Left colon (tissue), 2 donors: ENCODE results near the gene MORC4. TPM values are rescaled to one million over a fixed set of nuclear protein-coding genes. Genes with fewer than 3 reads are reported as not detected.
"Not testable (repeated sequence)": the region's sequence is repeated elsewhere in the genome, so short reads cannot be mapped to it uniquely, and the experiment has no call there.

Experiments
- ATAC-seq: fragments of 200-7000 bp; cut with Tn5 transposase; one replicate; pipeline ENCODE4 v1.9.1; 2020; ENCODE audit warnings: mild to moderate bottlenecking, moderate library complexity
- DNase-seq, 2 donors: peaks; one replicate each; pipeline ENCODE4 v3.0.0-alpha.2; 2020
- intact Hi-C, 2 donors: fragments of 100-400 bp; cut with DNase I in 1 of 2; cut with micrococcal nuclease in 1 of 2; formaldehyde crosslinking; loops; one replicate each; pipeline versions ENCODE4 v1.11.2 to v1.14.0; 2022; cut with DNase I, micrococcal nuclease
- long read RNA-seq: library from polyadenylated mRNA; unstranded; transcript quantifications from one replicate; pipeline ENCODE4 v2.0.0, GENCODE V29; 2021
- total RNA-seq, 2 donors: library from RNA; stranded (reverse); fragmentation: NEBNext Ultra II Directional; extraction: Animal tissue kit (Norgen Biotek cat#: 25700); gene quantifications; one replicate each; pipeline ENCODE4 v1.2.1, GENCODE V29; 2021
- donor health status: DM: no; HTN: no; CAD: no.
- donor health status: DM: yes; HTN: yes; CAD: no.

The MORC4 gene
- total RNA-seq, result 10 to 100 TPM; 10.5 to 11.3 TPM
- long read RNA-seq, transcript MORC4-201 (17 exons, 2,940 nt), result major isoform, 6 of 33 reads
- long read RNA-seq, transcript MORC4-202 (17 exons, 3,834 nt), result minor isoform, 5 of 33 reads
- long read RNA-seq, partial matches to known transcripts, result 12 of 33 reads
- long read RNA-seq, other reads (novel, unspliced or antisense), result 10 of 33 reads

DNA sequence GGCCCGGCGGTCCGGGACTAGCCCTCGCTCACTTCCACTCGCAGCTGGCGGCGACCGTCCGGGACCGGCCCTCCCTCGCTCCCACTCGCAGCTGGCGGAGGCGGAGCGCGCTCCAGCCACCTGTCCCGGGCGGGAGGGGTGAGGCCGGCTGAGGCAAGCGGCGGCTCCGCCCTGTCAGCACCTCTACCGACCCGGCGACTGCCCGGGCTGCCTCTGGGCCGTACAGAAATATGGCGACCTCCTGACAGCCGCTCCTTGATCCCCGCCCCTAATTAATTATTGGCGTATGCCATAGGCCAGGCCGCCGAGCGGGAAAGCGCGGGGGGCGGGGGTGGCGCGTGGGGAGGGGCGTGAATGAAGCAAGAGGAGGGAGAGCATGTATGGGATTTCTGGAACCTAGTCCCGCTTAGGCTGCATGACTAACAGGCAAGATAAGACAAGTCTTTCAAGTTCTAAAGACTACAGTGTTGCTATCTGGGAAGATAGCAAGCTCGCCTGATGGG is at the start of gene MORC4:
Gene MORC4 (minus strand): TSS at position 200 of the 503 bp plus-strand sequence. CDS start 243 bp downstream, outside the sequence.
- DNase-seq (peak; percentile 76 to 82), ATAC-seq (peak; percentile 97)
- intact Hi-C loops, result no loop called here

- DNase-seq (no peak), ATAC-seq (no peak)
- intact Hi-C loops, result no loop called here
These were observed 47.6 kb upstream of the MORC4 start for GRCh38 chrX:107047622-107048021.

GRCh38 chrX:107029752-107030151 is 29.7 kb upstream of the MORC4 start:
- intact Hi-C loops, result no loop called here
- ATAC-seq (no peak), DNase-seq (no peak)

- DNase-seq (no peak), ATAC-seq (peak; percentile 56)
- intact Hi-C loops, result no loop called here
These were observed 25.5 kb upstream of the MORC4 start for GRCh38 chrX:107025545-107025944.

DNA sequence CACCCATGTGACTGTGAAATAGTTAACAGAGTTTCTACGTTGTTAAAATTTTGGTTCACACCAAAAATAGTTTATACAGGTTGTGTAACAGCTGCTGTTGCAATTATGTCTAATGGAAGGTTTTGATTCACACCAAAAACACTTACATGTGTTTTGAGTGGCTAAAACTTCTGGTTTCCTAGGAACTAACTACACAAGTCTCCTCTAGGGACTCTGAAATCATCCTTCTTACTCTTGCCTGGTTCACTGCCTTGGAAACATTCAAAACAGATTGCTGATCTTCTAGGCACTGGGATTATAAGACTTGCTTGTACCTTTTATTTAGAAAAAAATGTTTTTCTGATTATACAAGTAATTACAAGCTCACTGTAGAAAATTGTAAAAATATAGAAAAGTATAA is 14.9 kb upstream of the MORC4 start:
- ATAC-seq, result no peak
- no peak for DNase-seq
- intact Hi-C loops, result no loop called here

- no peak for DNase-seq
- intact Hi-C loops, result no loop called here
- ATAC-seq, result no peak
These were observed 8.0 kb upstream of the MORC4 start for GRCh38 chrX:107008034-107008433.

GRCh38 chrX:106999002-106999975 is 723 bp downstream of the MORC4 start:
- ATAC-seq (peak; percentile 62), DNase-seq (peak; percentile 34 to 59)
- intact Hi-C loops, result no loop called here

GRCh38 chrX:106997611-106998010 is 2.4 kb downstream of the MORC4 start:
- intact Hi-C loops, result no loop called here
- DNase-seq (no peak), ATAC-seq (no peak)

DNA sequence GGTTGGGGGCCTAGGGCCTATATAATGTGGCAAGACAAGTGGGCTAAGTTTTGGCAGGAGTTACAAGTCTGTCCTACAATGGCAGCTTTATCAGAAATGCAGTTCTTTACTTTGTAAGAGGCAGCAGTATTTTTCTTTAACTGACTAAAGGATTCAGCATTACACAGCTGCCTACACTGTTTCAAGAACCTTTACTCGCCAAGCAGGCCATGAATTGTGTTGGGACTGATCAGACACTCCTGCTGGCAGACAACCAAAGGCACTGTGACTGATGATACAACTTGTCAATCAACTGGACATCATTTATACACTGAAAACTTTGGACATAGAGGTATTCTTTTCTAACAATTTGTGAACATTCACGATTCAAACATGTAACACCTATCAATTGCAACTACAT is 4.3 kb downstream of the MORC4 start:
- no peak for ATAC-seq
- intact Hi-C loops, result no loop called here

DNA sequence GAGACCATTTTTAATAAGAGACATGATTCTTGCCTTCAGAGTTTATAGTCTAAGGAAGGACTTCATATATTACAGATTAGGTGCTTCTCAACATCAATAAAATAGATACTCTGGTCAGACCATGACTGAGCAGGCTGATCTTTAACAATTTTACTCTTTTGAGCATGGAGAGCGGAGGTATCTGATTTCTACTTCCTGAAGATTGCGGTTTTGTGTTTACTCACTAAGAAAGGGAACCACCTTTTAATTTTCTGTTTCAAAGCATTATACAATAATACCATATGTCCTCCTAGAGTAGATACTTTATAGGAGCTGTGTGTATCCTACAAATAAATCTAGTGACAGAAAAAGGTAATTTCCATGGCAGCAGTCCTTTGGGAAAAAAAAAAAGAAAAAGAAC is 12.5 kb downstream of the MORC4 start:
- intact Hi-C loops, result no loop called here
- ATAC-seq, result no peak
- DNase-seq, result no peak

More for the DNA sequence above, 4.3 kb downstream of the MORC4 start:
- no peak for DNase-seq

GRCh38 chrX:106980952-106981626 is 18.9 kb downstream of the MORC4 start:
- ATAC-seq (peak; percentile 85), DNase-seq (no peak)
- intact Hi-C loops, result no loop called here

GRCh38 chrX:106976416-106976815 is 23.6 kb downstream of the MORC4 start:
- intact Hi-C loops, result no loop called here
- ATAC-seq (no peak), DNase-seq (no peak)

DNA sequence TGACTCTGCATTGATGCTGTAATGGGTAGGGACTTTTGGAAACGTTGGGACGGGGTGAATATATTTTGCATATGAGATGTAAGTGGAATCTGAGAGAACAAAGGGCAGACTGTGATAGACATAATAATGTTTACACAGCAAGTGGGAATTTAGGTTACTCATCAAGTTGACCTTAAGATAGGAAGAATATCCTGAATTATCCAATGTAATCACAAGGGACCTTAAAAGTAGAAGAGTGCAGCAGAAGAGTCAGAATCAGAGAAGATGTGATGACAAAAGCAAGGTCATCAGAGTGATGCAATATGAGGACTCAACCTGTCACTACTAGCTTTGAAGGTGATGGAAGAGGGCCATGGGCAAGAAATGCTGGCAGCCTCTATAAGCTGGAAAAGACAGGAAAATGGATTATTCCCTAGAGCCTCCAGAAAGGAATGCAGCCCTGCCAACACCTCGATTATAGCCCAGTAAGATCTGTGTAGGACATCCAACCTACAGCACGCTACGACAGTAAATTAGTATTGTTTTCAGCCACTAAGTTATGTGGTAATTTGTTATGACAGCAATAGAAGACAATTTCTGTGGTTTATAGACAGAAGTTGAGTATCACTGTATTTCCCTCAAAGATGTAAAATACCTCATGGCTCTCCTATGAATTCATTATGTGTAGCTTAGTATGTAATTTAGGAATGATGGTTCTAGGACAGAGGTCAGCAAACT is 26.4 kb downstream of the MORC4 start:
- intact Hi-C loops, result no loop called here
- DNase-seq (no peak), ATAC-seq (no peak)

DNA sequence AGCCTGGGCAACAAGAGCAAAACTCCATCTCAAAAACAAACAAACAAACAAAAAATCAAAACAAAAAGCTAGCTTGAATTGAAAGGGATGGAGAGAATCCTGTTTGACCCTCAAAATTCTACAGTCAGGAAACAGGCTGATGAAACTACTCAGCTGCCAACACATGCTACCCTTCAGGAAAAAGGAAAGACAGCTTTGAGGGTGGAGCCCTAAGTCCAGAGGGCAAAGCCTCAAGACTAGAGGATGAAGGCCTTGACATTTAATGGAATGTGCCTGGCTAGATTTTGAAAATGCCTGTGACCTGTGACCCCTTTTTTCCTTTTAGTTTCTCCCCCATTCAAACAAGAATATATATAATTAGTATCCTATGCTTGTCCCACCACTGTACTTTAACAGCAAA is 27.1 kb downstream of the MORC4 start:
- ATAC-seq (peak; percentile 63), DNase-seq (no peak)
- intact Hi-C loops, result no loop called here

DNA sequence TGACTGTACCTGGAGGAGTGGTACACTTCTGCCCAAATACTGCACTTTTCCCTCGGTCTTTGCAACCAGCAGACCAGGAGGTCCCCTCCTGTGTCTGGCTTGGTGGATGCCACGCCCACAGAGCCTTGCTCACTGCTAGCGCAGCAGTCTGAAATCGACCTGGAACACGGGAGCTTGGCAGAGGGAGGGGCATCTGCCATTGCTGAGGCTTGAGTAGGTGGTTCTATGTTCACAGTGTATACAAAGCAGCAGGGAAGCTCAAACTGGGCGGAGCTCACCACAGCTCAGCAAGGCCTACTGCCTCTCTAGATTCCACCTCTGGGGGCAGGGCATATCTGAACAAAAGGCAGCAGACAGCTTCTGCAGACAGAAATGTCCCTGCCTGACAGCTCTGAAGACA is 33.5 kb downstream of the MORC4 start:
- ATAC-seq (peak; percentile 65), DNase-seq (peak in 1 of 2 donors; percentile 29)
- intact Hi-C loops, result not testable (repeated sequence)

DNA sequence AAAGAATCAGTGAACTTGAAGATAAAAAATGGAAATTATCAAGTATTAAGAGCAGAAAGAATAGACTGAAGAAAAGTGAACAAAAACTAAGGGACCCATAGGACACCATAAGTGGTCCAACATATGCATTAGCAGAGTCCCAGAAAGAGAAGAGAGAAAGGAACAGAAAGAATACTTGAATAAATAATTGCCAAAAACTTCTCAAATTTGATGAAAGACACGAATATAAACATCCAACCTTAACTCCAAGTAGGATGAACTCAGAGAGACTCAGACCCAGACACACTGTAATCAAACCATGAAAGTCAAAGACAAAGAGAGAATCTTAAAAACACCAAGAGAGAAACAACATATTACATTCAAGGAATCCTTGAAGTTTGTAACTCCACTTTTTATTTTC is 35.7 kb downstream of the MORC4 start:
- ATAC-seq (no peak), DNase-seq (no peak)
- intact Hi-C loops, result no loop called here

DNA sequence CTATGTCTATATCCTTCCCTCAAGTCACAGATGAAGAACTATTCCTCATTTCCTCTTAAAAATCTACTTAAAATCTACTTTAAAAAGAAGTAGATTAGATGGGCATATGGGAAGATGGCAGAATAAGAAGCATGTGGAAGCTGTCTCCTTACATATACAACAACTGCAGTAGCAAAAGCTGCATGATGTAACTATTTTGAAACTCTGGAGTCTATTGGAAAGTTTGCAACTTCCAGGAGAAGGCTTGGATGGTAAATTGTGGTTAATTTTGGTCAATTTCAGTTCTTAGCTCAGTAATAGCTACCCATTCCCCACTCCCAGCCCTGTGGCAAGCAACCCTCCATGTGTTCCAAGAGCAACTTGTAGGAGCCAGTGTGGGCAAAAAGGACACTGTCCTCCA is 36.9 kb downstream of the MORC4 start:
- no peak for ATAC-seq
- intact Hi-C loops, result no loop called here
- DNase-seq, result no peak

GRCh38 chrX:106959901-106960300 is 40.1 kb downstream of the MORC4 start:
- DNase-seq, result no peak

GRCh38 chrX:106957856-106958255 is 42.2 kb downstream of the MORC4 start:
- no peak for DNase-seq
- intact Hi-C loops, result no loop called here
- no peak for ATAC-seq

More at GRCh38 chrX:106959901-106960300, 40.1 kb downstream of the MORC4 start:
- peak; percentile 91 for ATAC-seq
- intact Hi-C loops, result no loop called here
